HG03469 (cell line): ENCODE results near the gene ZNF778.
"Not testable (repeated sequence)": the region's sequence is repeated elsewhere in the genome, so short reads cannot be mapped to it uniquely, and the experiment has no call there.

ENCODE experiments used
- ATAC-seq: cut with Tn5 transposase; IDR thresholded peaks from one replicate; pipeline ENCODE4 v1.9.1; 2021; ENCODE audit warnings: mild to moderate bottlenecking, moderate library complexity, moderate number of reproducible peaks; ENCODE audit not compliant: unreplicated experiment

The ZNF778 gene

GRCh38 chr16:89248196-89248982 is 30.9 kb downstream of the ZNF778 start:
- no peak for ATAC-seq

GRCh38 chr16:89253548-89254287 is 36.2 kb downstream of the ZNF778 start:
- no peak for ATAC-seq

GRCh38 chr16:89256651-89257254 is 39.2 kb downstream of the ZNF778 start:
- ATAC-seq = no peak

- ATAC-seq = no peak
Observed at GRCh38 chr16:89257281-89257731, 39.8 kb downstream of the ZNF778 start.

- no peak for ATAC-seq
Observed at GRCh38 chr16:89257757-89258465, 40.4 kb downstream of the ZNF778 start.

GRCh38 chr16:89259901-89260300 is 42.4 kb downstream of the ZNF778 start:
- ATAC-seq = not testable (repeated sequence)

- ATAC-seq = no peak
Observed at GRCh38 chr16:89261691-89262563, 44.4 kb downstream of the ZNF778 start.

- ATAC-seq = no peak
Observed at GRCh38 chr16:89264800-89265550, 47.5 kb downstream of the ZNF778 start.

GRCh38 chr16:89265647-89266046 is 48.1 kb downstream of the ZNF778 start:
- no peak for ATAC-seq

- ATAC-seq = no peak
Observed at GRCh38 chr16:89266521-89267134, 49.1 kb downstream of the ZNF778 start.

- not testable (repeated sequence) for ATAC-seq
Observed at GRCh38 chr16:89267746-89268145, 50.2 kb downstream of the ZNF778 start.

- ATAC-seq = no peak
Observed at GRCh38 chr16:89268585-89268984, 51.1 kb downstream of the ZNF778 start.

GRCh38 chr16:89268987-89269735 is 51.7 kb downstream of the ZNF778 start:
- no peak for ATAC-seq

- ATAC-seq = no peak
Observed at GRCh38 chr16:89269805-89270665, 52.5 kb downstream of the ZNF778 start.

- ATAC-seq = no peak
Observed at GRCh38 chr16:89270666-89271345, 53.3 kb downstream of the ZNF778 start.

GRCh38 chr16:89272631-89273030 is 55.1 kb downstream of the ZNF778 start:
- ATAC-seq = no peak
